Muscle of leg (tissue), 11 donors: ENCODE results near the gene SLC39A11. TPM values are rescaled to one million over a fixed set of nuclear protein-coding genes. Genes with fewer than 3 reads are reported as not detected.

Experiments used
- DNase-seq: peaks from one replicate; pipeline ENCODE4 v3.0.0; 2013
- H3K27ac ChIP-seq: one replicate; pipeline ENCODE4 v1.5.1; 2013; ENCODE audit warnings: mild to moderate bottlenecking, low read length, control low read depth
- H3K27me3 ChIP-seq: one replicate; pipeline ENCODE4 v1.6.1; 2013; ENCODE audit warnings: low read length; ENCODE audit not compliant: control insufficient read depth, insufficient read depth
- H3K36me3 ChIP-seq: one replicate; pipeline ENCODE4 v1.6.1; 2013; ENCODE audit warnings: low read length; ENCODE audit not compliant: control insufficient read depth, insufficient read depth
- H3K4me1 ChIP-seq: one replicate; pipeline ENCODE4 v1.6.1; 2013; ENCODE audit warnings: low read length; ENCODE audit not compliant: control insufficient read depth, insufficient read depth
- H3K4me3 ChIP-seq: one replicate; pipeline ENCODE4 v1.5.1; 2013; ENCODE audit warnings: low read length, control low read depth
- H3K9me3 ChIP-seq: replicated peaks from 2 replicates; pipeline ENCODE4 v1.6.1; 2013; ENCODE audit warnings: low read depth, low read length; ENCODE audit not compliant: control insufficient read depth
- WGBS: methylation state at CpG from one replicate; pipeline ENCODE4 v1.1.5; 2013; ENCODE audit warnings: missing lambda C conversion rate; ENCODE audit not compliant: insufficient coverage; 5-methylcytosine and 5-hydroxymethylcytosine counted together
- polyA plus RNA-seq, 8 donors: library from polyadenylated mRNA; unstranded; fragments of 120-200 nt; gene quantifications; one replicate each; pipeline versions ENCODE4 v1.2.1 to v1.2.3, GENCODE V29; 2013; ENCODE audit warnings: inconsistent platforms in 1 of 8, low replicate concordance in 1 of 8; ENCODE audit not compliant: insufficient read length in 8 of 8, insufficient read depth in 1 of 8
- total RNA-seq: library from RNA; stranded (reverse); fragments of 120-200 nt; gene quantifications from one replicate; pipeline ENCODE4 v1.2.4, GENCODE V29; 2013

SLC39A11 gene
- total and polyA plus RNA-seq, 9 donors = 8.7 to 13.6 (median 10.0) TPM

GRCh38 chr17:72706396-72706981, 386.0 kb downstream of the SLC39A11 start:
- 89% methylated on average over 2 of the region's 3 CpGs for WGBS
- H3K9me3 ChIP-seq = no peaks in the 10 kb centered on the region
- H3K27ac ChIP-seq = no peak overlapping the region
- no peaks in the 10 kb centered on the region for H3K27me3 ChIP-seq
- H3K4me1 ChIP-seq = no peaks in the 10 kb centered on the region
- no peaks in the 10 kb centered on the region for H3K36me3 ChIP-seq
- no peak overlapping the region for H3K4me3 ChIP-seq
- DNase-seq = no peak

GRCh38 chr17:72705905-72706395, 386.5 kb downstream of the SLC39A11 start:
- 79% methylated on average over 2 of the region's 5 CpGs for WGBS
- no peaks in the 10 kb centered on the region for H3K9me3 ChIP-seq
- no peaks in the 10 kb centered on the region for H3K4me1 ChIP-seq
- no peaks in the 10 kb centered on the region for H3K36me3 ChIP-seq
- H3K27me3 ChIP-seq = no peaks in the 10 kb centered on the region
- no peak overlapping the region for H3K27ac ChIP-seq
- DNase-seq = no peak
- H3K4me3 ChIP-seq = no peak overlapping the region

GRCh38 chr17:72702998-72703397, 389.5 kb downstream of the SLC39A11 start:
- no peak overlapping the region for H3K4me3 ChIP-seq
- H3K36me3 ChIP-seq = no peaks in the 10 kb centered on the region
- WGBS = no CpG with 5 or more reads among the region's 4 CpGs
- H3K4me1 ChIP-seq = no peaks in the 10 kb centered on the region
- no peaks in the 10 kb centered on the region for H3K27me3 ChIP-seq
- DNase-seq = no peak
- no peak overlapping the region for H3K27ac ChIP-seq
- no peaks in the 10 kb centered on the region for H3K9me3 ChIP-seq

GRCh38 chr17:72702136-72702735, 390.3 kb downstream of the SLC39A11 start:
- 67% methylated on average over 1 of the region's 6 CpGs for WGBS
- no peaks in the 10 kb centered on the region for H3K36me3 ChIP-seq
- no peaks in the 10 kb centered on the region for H3K4me1 ChIP-seq
- no peak for DNase-seq
- H3K4me3 ChIP-seq = no peak overlapping the region
- no peaks in the 10 kb centered on the region for H3K27me3 ChIP-seq
- H3K9me3 ChIP-seq = no peaks in the 10 kb centered on the region
- H3K27ac ChIP-seq = no peak overlapping the region

GRCh38 chr17:72700226-72700625, 392.3 kb downstream of the SLC39A11 start:
- Histone ChIP-seq H3K4me1 (no peaks in the 10 kb centered on the region), H3K4me3 (no peak overlapping the region), H3K9me3 (no peaks in the 10 kb centered on the region), H3K27ac (no peak overlapping the region), H3K36me3 (no peaks in the 10 kb centered on the region), H3K27me3 (no peaks in the 10 kb centered on the region)
- DNase-seq = no peak
- no CpG with 5 or more reads among the region's 3 CpGs for WGBS

- Histone ChIP-seq H3K27ac (no peak overlapping the region), H3K9me3 (no peaks in the 10 kb centered on the region), H3K27me3 (no peaks in the 10 kb centered on the region), H3K4me1 (no peaks in the 10 kb centered on the region), H3K4me3 (no peak overlapping the region), H3K36me3 (no peaks in the 10 kb centered on the region)
- 67% methylated on average over 1 of the region's 4 CpGs for WGBS
- no peak for DNase-seq
Measured at GRCh38 chr17:72699545-72699944, 392.9 kb downstream of the SLC39A11 start.

- Histone ChIP-seq H3K36me3 (no peaks in the 10 kb centered on the region), H3K4me3 (no peak overlapping the region)
Measured at GRCh38 chr17:72697602-72698146, 394.8 kb downstream of the SLC39A11 start.

GRCh38 chr17:72696721-72697120, 395.8 kb downstream of the SLC39A11 start:
- no peaks in the 10 kb centered on the region for H3K27me3 ChIP-seq
- no peaks in the 10 kb centered on the region for H3K9me3 ChIP-seq
- no peak overlapping the region for H3K27ac ChIP-seq
- WGBS = 58% methylated on average over 8 of the region's 8 CpGs
- H3K4me1 ChIP-seq = no peaks in the 10 kb centered on the region
- H3K4me3 ChIP-seq = no peak overlapping the region
- H3K36me3 ChIP-seq = no peaks in the 10 kb centered on the region
- no peak for DNase-seq

More at GRCh38 chr17:72697602-72698146, 394.8 kb downstream of the SLC39A11 start:
- DNase-seq = no peak
- no peaks in the 10 kb centered on the region for H3K9me3 ChIP-seq
- no peaks in the 10 kb centered on the region for H3K27me3 ChIP-seq
- no peaks in the 10 kb centered on the region for H3K4me1 ChIP-seq
- no peak overlapping the region for H3K27ac ChIP-seq
- WGBS = 59% methylated on average over 5 of the region's 9 CpGs

GRCh38 chr17:72696156-72696555, 396.3 kb downstream of the SLC39A11 start:
- H3K4me1 ChIP-seq = no peaks in the 10 kb centered on the region
- no peak overlapping the region for H3K27ac ChIP-seq
- DNase-seq = no peak
- WGBS = 86% methylated on average over 9 of the region's 9 CpGs
- H3K4me3 ChIP-seq = no peak overlapping the region
- no peaks in the 10 kb centered on the region for H3K36me3 ChIP-seq
- no peaks in the 10 kb centered on the region for H3K27me3 ChIP-seq
- no peaks in the 10 kb centered on the region for H3K9me3 ChIP-seq

- no peak overlapping the region for H3K4me3 ChIP-seq
- H3K4me1 ChIP-seq = no peaks in the 10 kb centered on the region
- DNase-seq = no peak
- 94% methylated on average over 3 of the region's 4 CpGs for WGBS
- no peaks in the 10 kb centered on the region for H3K9me3 ChIP-seq
- no peak overlapping the region for H3K27ac ChIP-seq
- no peaks in the 10 kb centered on the region for H3K27me3 ChIP-seq
- no peaks in the 10 kb centered on the region for H3K36me3 ChIP-seq
Measured at GRCh38 chr17:72693956-72694355, 398.5 kb downstream of the SLC39A11 start.
